Mesodermal cell (in vitro differentiated cells): ENCODE measurements around the gene DLGAP1.

ENCODE experiments used
- H3K27ac ChIP-seq: 2 replicates; pipeline ENCODE4 v1.7.0; 2013; ENCODE audit warnings: mild to moderate bottlenecking, low read depth, low read length, moderate library complexity; ENCODE audit not compliant: severe bottlenecking
- H3K36me3 ChIP-seq: 2 replicates; pipeline ENCODE4 v1.7.1; 2013; ENCODE audit warnings: mild to moderate bottlenecking, low read length, moderate library complexity; ENCODE audit not compliant: control insufficient read depth, insufficient read depth
- H3K4me1 ChIP-seq: one replicate; pipeline ENCODE4 v1.7.1; 2013; ENCODE audit warnings: mild to moderate bottlenecking, low read length; ENCODE audit not compliant: insufficient read depth, control insufficient read depth, poor library complexity, severe bottlenecking
- H3K4me3 ChIP-seq: 2 replicates; pipeline ENCODE4 v1.7.0; 2013; ENCODE audit warnings: low read length, control low read depth, mild to moderate bottlenecking; ENCODE audit not compliant: insufficient read depth, poor library complexity, severe bottlenecking; ENCODE audit errors: extremely low read depth
- H3K9me3 ChIP-seq: 2 replicates; pipeline ENCODE4 v1.7.1; 2013; ENCODE audit warnings: mild to moderate bottlenecking, low read length, moderate library complexity; ENCODE audit not compliant: control insufficient read depth
- WGBS, 2 experiments: methylation state at CpG; one replicate each; pipeline ENCODE4 v1.1.5; 2013; ENCODE audit warnings: missing lambda C conversion rate in 2 of 2; ENCODE audit not compliant: insufficient coverage in 2 of 2; 5-methylcytosine and 5-hydroxymethylcytosine counted together

Gene DLGAP1

DNA sequence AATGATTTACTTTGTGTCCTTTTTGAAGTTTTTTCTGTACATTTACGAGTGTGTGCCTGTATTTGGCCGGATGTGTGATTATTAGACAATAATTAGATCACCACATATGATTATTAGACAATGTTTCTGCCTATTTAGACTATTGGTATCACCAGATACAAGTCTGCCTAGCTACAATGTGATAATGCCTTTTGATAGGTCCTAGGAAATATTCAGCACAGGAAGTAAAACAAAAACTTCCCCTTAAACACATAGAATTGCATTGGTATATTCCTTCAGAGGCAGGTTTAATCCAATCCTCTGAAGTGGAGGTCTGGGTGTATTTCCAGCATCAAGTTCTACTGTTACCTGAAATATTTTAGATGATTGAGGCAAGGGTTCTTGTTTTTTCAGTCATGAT lies 730.0 kb downstream of the DLGAP1 start:
- Histone ChIP-seq H3K27ac (no peak overlapping the region), H3K36me3 (no peaks in the 10 kb centered on the region), H3K4me1 (no peaks in the 10 kb centered on the region), H3K9me3 (peaks cover 3% of the 10 kb centered on the region), H3K4me3 (no peak overlapping the region)
- no CpG with 5 or more reads among the region's 2 CpGs for whole genome bisulfite sequencing, 2 experiments

DNA sequence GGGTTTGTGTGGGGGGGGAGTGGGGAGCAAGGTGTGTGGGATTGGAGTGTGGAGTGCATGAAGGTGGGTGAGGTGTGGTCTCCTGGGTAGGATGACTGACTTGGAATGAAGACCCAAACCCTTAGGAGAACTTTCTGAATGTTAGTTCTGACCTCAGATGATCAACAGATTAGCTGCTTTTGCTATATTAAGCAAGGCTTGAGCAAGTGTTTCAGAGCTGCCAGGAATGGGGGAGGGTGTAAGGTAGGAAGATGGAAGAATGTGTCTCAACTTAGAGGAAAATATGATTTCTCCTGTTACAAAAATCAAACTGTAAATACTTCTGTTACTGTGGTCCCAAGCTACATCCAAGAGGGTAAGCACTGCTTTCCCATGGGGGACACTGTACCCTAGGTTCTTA lies 731.6 kb downstream of the DLGAP1 start:
- Histone ChIP-seq H3K4me1 (no peaks in the 10 kb centered on the region), H3K27ac (no peak overlapping the region), H3K4me3 (no peak overlapping the region), H3K36me3 (no peaks in the 10 kb centered on the region), H3K9me3 (no peaks in the 10 kb centered on the region)

- 74 to 88% methylated on average over 2 to 3 of the region's 5 CpGs for WGBS, 2 experiments
- H3K4me3 ChIP-seq, result no peak overlapping the region
These were observed 732.3 kb downstream of the DLGAP1 start for GRCh38 chr18:3722649-3723433.

GRCh38 chr18:3721771-3722648 lies 733.1 kb downstream of the DLGAP1 start:
- H3K36me3 ChIP-seq, result no peaks in the 10 kb centered on the region
- H3K27ac ChIP-seq, result no peak overlapping the region
- no peaks in the 10 kb centered on the region for H3K4me1 ChIP-seq
- 84 to 97% methylated on average over 2 to 5 of the region's 7 CpGs for WGBS, 2 experiments
- no peaks in the 10 kb centered on the region for H3K9me3 ChIP-seq
- no peak overlapping the region for H3K4me3 ChIP-seq

More at GRCh38 chr18:3722649-3723433, 732.3 kb downstream of the DLGAP1 start:
- H3K4me1 ChIP-seq, result no peaks in the 10 kb centered on the region
- no peaks in the 10 kb centered on the region for H3K9me3 ChIP-seq
- no peak overlapping the region for H3K27ac ChIP-seq
- no peaks in the 10 kb centered on the region for H3K36me3 ChIP-seq

GRCh38 chr18:3720818-3721545 lies 734.1 kb downstream of the DLGAP1 start:
- 85 to 86% methylated on average over 1 to 2 of the region's 4 CpGs for WGBS, 2 experiments
- H3K4me1 ChIP-seq, result no peaks in the 10 kb centered on the region
- H3K9me3 ChIP-seq, result no peaks in the 10 kb centered on the region
- H3K27ac ChIP-seq, result no peak overlapping the region
- no peak overlapping the region for H3K4me3 ChIP-seq
- no peaks in the 10 kb centered on the region for H3K36me3 ChIP-seq

DNA sequence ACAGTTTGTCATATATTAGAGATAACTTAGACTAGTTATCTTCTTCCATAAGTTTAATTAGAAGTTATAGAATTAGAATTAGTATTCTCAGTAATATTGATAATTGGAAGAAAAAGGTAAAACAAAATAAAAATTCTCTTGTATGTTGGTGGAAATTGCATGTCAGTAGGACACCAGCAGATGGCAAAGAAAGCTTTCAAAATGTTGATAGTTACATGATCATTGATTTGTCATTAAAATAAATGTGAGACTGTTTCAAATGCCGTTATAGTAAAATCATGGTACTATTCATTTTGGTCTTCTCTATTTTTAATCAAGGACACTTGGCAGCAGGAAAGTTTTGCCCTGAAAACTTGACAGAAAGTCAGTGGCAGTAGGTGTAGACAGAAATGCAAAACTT lies 734.9 kb downstream of the DLGAP1 start:
- no CpG with 5 or more reads among the region's 1 CpG for WGBS, 2 experiments
- no peaks in the 10 kb centered on the region for H3K9me3 ChIP-seq
- no peaks in the 10 kb centered on the region for H3K4me1 ChIP-seq
- no peak overlapping the region for H3K4me3 ChIP-seq
- H3K36me3 ChIP-seq, result no peaks in the 10 kb centered on the region
- H3K27ac ChIP-seq, result no peak overlapping the region

DNA sequence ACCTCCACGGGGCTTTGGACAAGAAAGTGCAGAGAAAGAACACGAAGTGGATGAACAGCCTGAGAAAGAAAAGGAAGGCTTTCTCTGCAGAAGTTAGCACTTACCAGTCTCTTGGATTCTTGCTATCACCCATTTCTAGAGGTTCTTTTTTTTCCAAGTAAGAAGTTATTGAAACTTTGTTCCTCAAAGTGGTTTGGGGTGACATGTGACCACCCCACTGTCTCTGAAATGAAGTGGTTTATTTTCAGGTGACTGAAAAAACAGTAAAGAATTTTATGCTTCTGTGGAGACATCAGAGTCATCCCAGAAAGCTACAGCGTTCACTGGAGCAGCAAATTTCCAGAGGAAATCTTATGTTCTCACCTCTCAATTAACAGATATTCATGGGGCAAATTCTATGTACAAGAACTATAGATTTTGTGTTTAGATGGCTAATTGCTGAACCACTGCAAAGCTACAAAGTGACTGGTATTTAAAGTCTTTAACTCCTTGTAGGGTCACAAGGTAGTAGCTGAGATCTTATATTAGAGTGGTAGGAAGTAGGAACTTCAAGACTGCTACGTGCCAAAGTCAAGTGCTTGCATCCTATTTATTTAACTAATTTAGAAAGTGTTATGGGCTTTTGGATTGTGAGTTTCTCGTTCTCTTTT lies 737.6 kb downstream of the DLGAP1 start:
- Histone ChIP-seq H3K4me3 (no peak overlapping the region), H3K36me3 (no peaks in the 10 kb centered on the region), H3K27ac (no peak overlapping the region), H3K4me1 (no peaks in the 10 kb centered on the region), H3K9me3 (no peaks in the 10 kb centered on the region)
- WGBS, 2 experiments, result 50 to 65% methylated on average over 2 to 3 of the region's 5 CpGs

GRCh38 chr18:3716116-3716660 lies 738.9 kb downstream of the DLGAP1 start:
- H3K9me3 ChIP-seq, result no peaks in the 10 kb centered on the region
- WGBS, 2 experiments, result 67% methylated on average over 1 of the region's 1 CpG; no CpG with 5 or more reads in 1 of the 2 experiments

DNA sequence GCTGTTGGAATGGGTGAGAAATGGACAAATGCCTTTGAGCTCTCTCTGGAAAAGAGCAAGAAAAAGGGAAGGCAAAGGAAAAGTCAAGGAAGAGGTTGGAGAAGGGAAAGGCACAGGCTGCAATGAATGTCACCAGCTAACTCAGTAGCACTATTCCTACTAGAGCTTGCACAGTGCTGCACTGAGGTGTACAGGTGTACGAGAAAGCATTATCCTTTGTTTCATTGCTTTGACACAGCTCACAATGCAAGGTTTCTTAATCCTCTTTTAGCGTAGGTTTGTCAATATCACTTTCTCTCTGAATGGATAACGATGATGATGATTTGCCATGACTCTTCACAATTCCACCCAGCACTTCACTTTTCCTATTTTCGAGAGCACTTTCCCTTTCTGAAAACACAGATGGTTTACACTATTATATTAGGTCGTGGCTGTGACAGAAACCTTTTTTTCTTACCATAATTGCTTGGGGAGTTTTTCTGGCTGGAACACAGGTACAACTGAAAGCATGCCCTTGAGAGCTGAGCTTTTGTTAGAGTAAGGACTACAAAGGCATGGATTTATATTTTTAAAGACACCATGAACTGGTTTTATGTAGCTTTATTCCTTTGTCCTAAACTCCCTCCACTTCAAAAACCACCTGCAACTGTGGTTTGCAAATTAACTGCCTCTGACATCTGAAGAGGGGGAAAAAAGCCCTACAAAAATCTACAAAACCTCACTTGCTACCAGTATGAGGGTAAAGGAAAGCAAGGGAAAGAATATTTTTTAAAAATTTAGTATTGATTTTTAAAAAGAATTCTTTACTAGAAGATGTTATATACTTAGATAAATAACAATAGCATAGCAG lies 739.7 kb downstream of the DLGAP1 start:
- no peak overlapping the region for H3K27ac ChIP-seq

More at GRCh38 chr18:3716116-3716660, 738.9 kb downstream of the DLGAP1 start:
- Histone ChIP-seq H3K4me1 (no peaks in the 10 kb centered on the region), H3K36me3 (no peaks in the 10 kb centered on the region), H3K4me3 (no peak overlapping the region), H3K27ac (no peak overlapping the region)

More for the DNA sequence above, 739.7 kb downstream of the DLGAP1 start:
- Histone ChIP-seq H3K36me3 (no peaks in the 10 kb centered on the region), H3K4me3 (no peak overlapping the region), H3K9me3 (no peaks in the 10 kb centered on the region), H3K4me1 (no peaks in the 10 kb centered on the region)
- 95 to 100% methylated on average over 3 to 4 of the region's 5 CpGs for WGBS, 2 experiments
